SK-N-SH (cell line): ENCODE results near the gene ID1. TPM values are rescaled to one million over a fixed set of nuclear protein-coding genes. Genes with fewer than 3 reads are reported as not detected.

ENCODE experiments used
- CTCF ChIA-PET: fragments of 300-600, 350-600 bp; formaldehyde crosslinking; extraction: SDS; loops from one replicate; lab custom pipeline; 2021; lab: Yijun Ruan, JAX
- POLR2A ChIA-PET: fragments of 350-600 bp; sonication (Branson Sonifier 250); formaldehyde crosslinking; extraction: SDS; loops from one replicate; lab custom pipeline; 2020; ENCODE audit warnings: antibody characterized with exemption, inconsistent platforms; lab: Yijun Ruan, JAX
- DNase-seq: peaks from one replicate; pipeline ENCODE4 v3.0.0; 2012
- H2AFZ ChIP-seq: fragments of 200-600 bp; sonication (generic); 2 replicates; pipeline ENCODE4 v1.8.1; 2016; ENCODE audit warnings: antibody characterized with exemption, mild to moderate bottlenecking, low read depth
- H3F3A ChIP-seq: fragments of 200-600 bp; sonication (generic); replicated peaks from 2 replicates; pipeline ENCODE3; 2016; ENCODE audit warnings: antibody characterized with exemption, mild to moderate bottlenecking; ENCODE audit not compliant: insufficient read depth
- H3K27ac ChIP-seq, 2 experiments: fragments of 200-500 bp in 1 of 2; fragments of 200-600 bp in 1 of 2; sonication (Bioruptor generic) in 1 of 2; sonication (generic), shearing (Covaris generic) in 1 of 2; 2 replicates each; pipeline versions ENCODE4 v1.5.1 to v1.6.1; 2014 to 2016; ENCODE audit warnings: low read depth in 2 of 2, inconsistent platforms in 1 of 2, low read length in 1 of 2, mild to moderate bottlenecking in 1 of 2, mixed read lengths in 1 of 2
- H3K27me3 ChIP-seq: fragments of 200-600 bp; sonication (generic), shearing (Covaris generic); 2 replicates; pipeline ENCODE4 v1.6.1; 2016; ENCODE audit warnings: mixed run types; ENCODE audit not compliant: insufficient read depth
- H3K36me3 ChIP-seq, 2 experiments: fragments of 200-500 bp in 1 of 2; fragments of 200-600 bp in 1 of 2; sonication (Bioruptor generic) in 1 of 2; sonication (generic) in 1 of 2; replicated peaks in 1 of 2; 2 replicates each; pipeline versions ENCODE3 to v1.5.1; 2014 to 2016; ENCODE audit warnings: low read length in 1 of 2, mild to moderate bottlenecking in 1 of 2; ENCODE audit not compliant: insufficient read depth in 2 of 2, control insufficient read depth in 1 of 2
- H3K4me1 ChIP-seq, 2 experiments: fragments of 200-500 bp in 1 of 2; fragments of 200-600 bp in 1 of 2; sonication (Bioruptor generic) in 1 of 2; sonication (generic), shearing (Covaris generic) in 1 of 2; 2 replicates each; pipeline versions ENCODE4 v1.5.1 to v1.6.1; 2014 to 2016; ENCODE audit warnings: low read depth in 1 of 2, low read length in 1 of 2, mixed run types in 1 of 2; ENCODE audit not compliant: insufficient read depth in 2 of 2, control insufficient read depth in 1 of 2
- H3K4me2 ChIP-seq: fragments of 200-600 bp; sonication (generic), shearing (Covaris generic); 2 replicates; pipeline ENCODE4 v1.6.1; 2017; ENCODE audit warnings: mixed run types
- H3K4me3 ChIP-seq, 2 experiments: fragments of 200-500 bp in 1 of 2; fragments of 200-600 bp in 1 of 2; sonication (Bioruptor generic) in 1 of 2; sonication (generic), shearing (Covaris generic) in 1 of 2; 2 replicates each; pipeline versions ENCODE4 v1.5.1 to v1.8.1; 2014 to 2016; ENCODE audit warnings: low read depth in 2 of 2, inconsistent platforms in 1 of 2, low read length in 1 of 2, mild to moderate bottlenecking in 1 of 2, mixed read lengths in 1 of 2, moderate library complexity in 1 of 2
- H3K79me2 ChIP-seq: fragments of 200-600 bp; sonication (generic); 2 replicates; pipeline ENCODE4 v1.8.1; 2017; ENCODE audit warnings: mild to moderate bottlenecking; ENCODE audit not compliant: insufficient read depth
- H3K9ac ChIP-seq: fragments of 200-600 bp; sonication (generic); 2 replicates; pipeline ENCODE4 v1.6.1; 2017; ENCODE audit warnings: mixed run types
- H3K9me2 ChIP-seq: fragments of 200-600 bp; sonication (generic); 2 replicates; pipeline ENCODE4 v1.6.1; 2017; ENCODE audit warnings: mixed run types
- H3K9me3 ChIP-seq: fragments of 200-600 bp; sonication (generic); 2 replicates; pipeline ENCODE4 v1.6.1; 2017; ENCODE audit warnings: mixed run types, mild to moderate bottlenecking, moderate library complexity
- H4K20me1 ChIP-seq: fragments of 200-600 bp; sonication (generic); 2 replicates; pipeline ENCODE4 v1.6.1; 2017; ENCODE audit warnings: mild to moderate bottlenecking, mixed run types; ENCODE audit not compliant: insufficient read depth
- CHD2 ChIP-seq: fragments of 150-350 bp; IDR thresholded peaks from 2 replicates; pipeline ENCODE4 v1.6.1; 2018; ENCODE audit warnings: low read length; ENCODE audit not compliant: partially characterized antibody
- CTCF ChIP-seq: fragments of 200-600 bp; sonication (generic); IDR thresholded peaks from 2 replicates; pipeline ENCODE4 v1.6.1; 2017; ENCODE audit warnings: antibody characterized with exemption, mild to moderate bottlenecking, moderate library complexity
- EZH2phosphoT487 ChIP-seq: fragments of 200-600 bp; sonication (generic); IDR thresholded peaks from 2 replicates; pipeline ENCODE4 v1.6.1; 2017; ENCODE audit warnings: low read depth, mixed run types, mild to moderate bottlenecking, antibody characterized with exemption, moderate library complexity, borderline replicate concordance
- FOSL2 ChIP-seq: IDR thresholded peaks from 2 replicates; pipeline ENCODE4 v1.4.0; 2012; ENCODE audit warnings: low read depth, mild to moderate bottlenecking, moderate library complexity, borderline replicate concordance
- GATA2 ChIP-seq: sonication (generic); formaldehyde crosslinking; IDR thresholded peaks from 2 replicates; pipeline ENCODE4 v1.5.0; 2020; ENCODE audit warnings: mild to moderate bottlenecking, missing genetic modification reagents
- IRF3 ChIP-seq: fragments of 150-350 bp; IDR thresholded peaks from 2 replicates; pipeline ENCODE4 v1.6.1; 2016; ENCODE audit warnings: mild to moderate bottlenecking, low read depth, low read length
- JUND ChIP-seq: IDR thresholded peaks from 2 replicates; pipeline ENCODE4 v1.4.0; 2012
- MXI1 ChIP-seq: IDR thresholded peaks from 2 replicates; pipeline ENCODE4 v1.6.1; 2012; ENCODE audit warnings: mild to moderate bottlenecking, low read depth, low read length, improper control_type of control experiment
- NFIC ChIP-seq: IDR thresholded peaks from 2 replicates; pipeline ENCODE4 v1.4.0; 2012; ENCODE audit warnings: borderline replicate concordance
- NRF1 ChIP-seq: IDR thresholded peaks from 2 replicates; pipeline ENCODE4 v1.6.1; 2012; ENCODE audit warnings: low read depth, mild to moderate bottlenecking, low read length
- POLR2AphosphoS5 ChIP-seq: IDR thresholded peaks from 2 replicates; pipeline ENCODE4 v1.6.1; 2012; ENCODE audit warnings: low read depth, low read length
- RCOR1 ChIP-seq: fragments of 150-350 bp; IDR thresholded peaks from 2 replicates; pipeline ENCODE4 v1.6.1; 2017; ENCODE audit warnings: antibody characterized with exemption, low read length
- RFX5 ChIP-seq: IDR thresholded peaks from 2 replicates; pipeline ENCODE4 v1.6.1; 2012; ENCODE audit warnings: mild to moderate bottlenecking, improper control_type of control experiment, low read length
- RXRA ChIP-seq: IDR thresholded peaks from 2 replicates; pipeline ENCODE4 v1.4.0; 2012; ENCODE audit warnings: low read depth, mild to moderate bottlenecking, borderline replicate concordance
- SIN3A ChIP-seq: IDR thresholded peaks from 2 replicates; pipeline ENCODE4 v1.6.1; 2012; ENCODE audit warnings: low read depth, mild to moderate bottlenecking, low read length, moderate library complexity, borderline replicate concordance
- TAF1 ChIP-seq: IDR thresholded peaks from 2 replicates; pipeline ENCODE4 v1.6.1; 2012; ENCODE audit warnings: low read depth, mild to moderate bottlenecking, low read length, moderate library complexity, borderline replicate concordance
- TCF12 ChIP-seq: IDR thresholded peaks from 2 replicates; pipeline ENCODE4 v1.4.0; 2012
- YY1 ChIP-seq: IDR thresholded peaks from 2 replicates; pipeline ENCODE4 v1.4.0; 2012; ENCODE audit warnings: low read depth, mild to moderate bottlenecking
- WGBS: methylation state at CpG from one replicate; pipeline ENCODE4 v1.1.6; 2017; ENCODE audit warnings: low lambda C conversion rate; 5-methylcytosine and 5-hydroxymethylcytosine counted together
- polyA plus RNA-seq, 3 experiments: library from polyadenylated mRNA; depleted of rRNA; stranded (reverse); fragments of >200 nt; gene quantifications; 2 replicates each; pipeline ENCODE4 v1.2.3, GENCODE V29; 2012
- TF ChIP-seq, protein P1 (sequence below): IDR thresholded peaks from 2 replicates; pipeline ENCODE4 v1.4.0; 2012; ENCODE audit warnings: low read depth
- TF ChIP-seq, protein P2 (sequence below): fragments of 150-350 bp; IDR thresholded peaks from 2 replicates; pipeline ENCODE4 v1.6.1; 2017; ENCODE audit warnings: antibody characterized with exemption, low read length, low read depth, borderline replicate concordance

The ID1 gene
- polyA plus RNA-seq, 1 of the 3 experiments (the other 2 are of a cell fraction): 493 TPM

- Histone ChIP-seq H3K36me3 (no peaks in the 10 kb centered on the region), H3K9me2 (no peaks in the 10 kb centered on the region), H3K9me3 (no peaks in the 10 kb centered on the region), H3F3A (peaks cover 14% of the 10 kb centered on the region)
- CTCF ChIA-PET: interaction anchor here (0.7 to 33.9 kb wide), 2 partner anchors 50 to 112 kb away, joined by 3 to 1802 read pairs; no protein-coding TSS in a partner anchor
- no peak for TF ChIP-seq POLR2AphosphoS5
- no peak for TF ChIP-seq NRF1
- no peak for TF ChIP-seq RCOR1
- no peak for TF ChIP-seq CHD2
- TF ChIP-seq YY1: no peak
- TF ChIP-seq, protein P1, sequence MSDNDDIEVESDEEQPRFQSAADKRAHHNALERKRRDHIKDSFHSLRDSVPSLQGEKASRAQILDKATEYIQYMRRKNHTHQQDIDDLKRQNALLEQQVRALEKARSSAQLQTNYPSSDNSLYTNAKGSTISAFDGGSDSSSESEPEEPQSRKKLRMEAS: no peak
- TF ChIP-seq CTCF: no peak
- TF ChIP-seq, protein P2, sequence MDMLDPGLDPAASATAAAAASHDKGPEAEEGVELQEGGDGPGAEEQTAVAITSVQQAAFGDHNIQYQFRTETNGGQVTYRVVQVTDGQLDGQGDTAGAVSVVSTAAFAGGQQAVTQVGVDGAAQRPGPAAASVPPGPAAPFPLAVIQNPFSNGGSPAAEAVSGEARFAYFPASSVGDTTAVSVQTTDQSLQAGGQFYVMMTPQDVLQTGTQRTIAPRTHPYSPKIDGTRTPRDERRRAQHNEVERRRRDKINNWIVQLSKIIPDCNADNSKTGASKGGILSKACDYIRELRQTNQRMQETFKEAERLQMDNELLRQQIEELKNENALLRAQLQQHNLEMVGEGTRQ: no peak
- no peak for TF ChIP-seq MXI1
- TF ChIP-seq TAF1: no peak
- TF ChIP-seq IRF3: no peak
- no peak for TF ChIP-seq TCF12
- TF ChIP-seq, all 33 proteins: peak for 0
- Histone ChIP-seq H3K4me1 (peaks cover 5 to 7% of the 10 kb centered on the region in 2 experiments; a peak in 1 of 4 replicates), H3K79me2 (no peaks in the 10 kb centered on the region), H3K27ac (no peak overlapping the region), H4K20me1 (no peaks in the 10 kb centered on the region), H3K4me3 (no peak overlapping the region), H3K4me2 (no peak overlapping the region), H2AFZ (no peak overlapping the region), H3K27me3 (no peaks in the 10 kb centered on the region), H3K9ac (no peak overlapping the region)
- 98% methylated on average over 8 of the region's 8 CpGs for WGBS
- POLR2A ChIA-PET: no interaction called here
- DNase-seq: no peak
These were observed 10.3 kb downstream of the ID1 start for GRCh38 chr20:31615416-31615815.

- Histone ChIP-seq H3K9me2 (no peaks in the 10 kb centered on the region), H3K27me3 (no peaks in the 10 kb centered on the region), H3K36me3 (no peaks in the 10 kb centered on the region), H3K9ac (no peak overlapping the region), H2AFZ (no peak overlapping the region), H3K4me3 (no peak overlapping the region), H4K20me1 (no peaks in the 10 kb centered on the region), H3K79me2 (no peaks in the 10 kb centered on the region), H3K4me1 (peaks cover 0 to under 1% of the 10 kb centered on the region in 2 experiments; a peak in 1 of 4 replicates), H3K9me3 (no peaks in the 10 kb centered on the region), H3K27ac (no peak overlapping the region), H3F3A (no peaks in the 10 kb centered on the region), H3K4me2 (no peak overlapping the region)
- CTCF ChIA-PET: interaction anchor here (1.2 to 33.9 kb wide), 3 partner anchors 16 to 52 kb away, joined by 3 to 1802 read pairs (median 4); no protein-coding TSS in a partner anchor
- 88% methylated on average over 6 of the region's 6 CpGs for WGBS
- DNase-seq: no peak
- POLR2A ChIA-PET: no interaction called here
- no peak for TF ChIP-seq FOSL2
- no peak for TF ChIP-seq JUND
- TF ChIP-seq EZH2phosphoT487: no peak
- TF ChIP-seq, protein P2: no peak
- TF ChIP-seq CTCF: no peak
- no peak for TF ChIP-seq RFX5
- TF ChIP-seq RXRA: no peak
- TF ChIP-seq NFIC: no peak
- TF ChIP-seq SIN3A: no peak
- no peak for TF ChIP-seq GATA2 (CRISPR knock-in tag)
These were observed 12.5 kb downstream of the ID1 start for GRCh38 chr20:31617432-31618104.
